ENCODE results near the gene TUBD1. TPM values are rescaled to one million over a fixed set of nuclear protein-coding genes. Genes with fewer than 3 reads are reported as not detected.

The TUBD1 gene
- polyA plus RNA-seq, 4 donors: 15.9 to 22.3 (median 18.4) TPM

- no peak for DNase-seq (ENCODE audit: low read depth in 4 of 4, low spot score in 2 of 4)
Measured at GRCh38 chr17:59827721-59828477, 64.8 kb downstream of the TUBD1 start.

GRCh38 chr17:59826706-59827453, 65.9 kb downstream of the TUBD1 start:
- DNase-seq (ENCODE audit: low read depth in 4 of 4, low spot score in 2 of 4): no peak

GRCh38 chr17:59825533-59826322, 67.0 kb downstream of the TUBD1 start:
- no peak for DNase-seq (ENCODE audit: low read depth in 4 of 4, low spot score in 2 of 4)

GRCh38 chr17:59815965-59816364, 76.8 kb downstream of the TUBD1 start:
- DNase-seq (ENCODE audit: low read depth in 4 of 4, low spot score in 2 of 4): no peak

DNA sequence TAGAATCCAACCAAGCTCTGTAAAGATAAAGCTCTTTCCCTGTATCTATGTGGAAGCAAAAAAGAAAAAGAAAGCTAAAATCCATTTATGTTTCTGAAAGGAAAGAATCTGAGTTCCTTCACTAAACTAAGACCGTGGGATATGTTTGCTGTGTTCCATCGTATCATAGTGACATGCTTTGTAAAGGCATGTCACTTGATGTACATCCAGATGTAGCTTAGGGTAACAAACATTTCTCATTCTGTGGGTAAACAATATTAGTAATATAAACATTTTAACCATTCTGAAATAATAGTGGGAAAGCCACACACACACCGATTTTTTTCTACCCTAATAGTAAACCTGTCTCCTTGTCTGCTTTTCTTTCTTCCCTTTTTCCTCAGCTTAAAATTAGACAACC, 78.1 kb downstream of the TUBD1 start:
- no peak for DNase-seq (ENCODE audit: low read depth in 4 of 4, low spot score in 2 of 4)

GRCh38 chr17:59814276-59814675, 78.5 kb downstream of the TUBD1 start:
- no peak for DNase-seq (ENCODE audit: low read depth in 4 of 4, low spot score in 2 of 4)

DNA sequence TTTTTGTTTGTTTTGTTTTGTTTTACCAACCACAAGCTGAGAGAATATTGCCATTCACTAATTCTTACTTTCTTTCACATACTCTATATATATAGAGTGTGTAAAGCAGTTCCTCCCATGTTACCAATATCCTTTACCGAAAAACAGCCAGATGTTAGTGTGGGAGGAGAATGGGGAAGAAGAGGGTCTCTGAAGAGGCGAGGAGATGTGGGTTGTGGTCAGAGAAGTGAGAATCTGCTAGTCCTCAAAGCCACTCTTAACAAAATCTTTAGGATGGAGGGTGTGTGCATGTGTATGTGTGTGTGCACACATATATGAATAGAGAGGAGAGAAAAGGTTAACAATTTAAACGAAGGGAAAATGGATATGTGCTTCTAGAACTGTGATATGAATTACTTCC, 80.6 kb downstream of the TUBD1 start:
- DNase-seq (ENCODE audit: low read depth in 4 of 4, low spot score in 2 of 4): no peak

- DNase-seq (ENCODE audit: low read depth in 4 of 4, low spot score in 2 of 4): no peak
Measured at GRCh38 chr17:59811209-59811608, 81.5 kb downstream of the TUBD1 start.

GRCh38 chr17:59810894-59811153, 81.9 kb downstream of the TUBD1 start:
- no peak for DNase-seq (ENCODE audit: low read depth in 4 of 4, low spot score in 2 of 4)

Other genes with a start within 250 kb of the TUBD1 start
- gene PTRH2, start 185.5 kb downstream of the TUBD1 start, polyA plus RNA-seq (ENCODE audit: insufficient read length in 4 of 4): 10 to 100 TPM; 23.1 to 27.1 (median 25.6) TPM
- 100 to 1,000 TPM in 2 of 4 donors, 10 to 100 TPM in 2; 88.4 to 128 (median 102) TPM for gene VMP1, start 185.3 kb downstream of the TUBD1 start, polyA plus RNA-seq (ENCODE audit: insufficient read length in 4 of 4)
- gene RPS6KB1, start 178 bp upstream of the TUBD1 start, polyA plus RNA-seq (ENCODE audit: insufficient read length in 4 of 4): 10 to 100 TPM; 32.2 to 48.0 (median 40.8) TPM
- gene RNFT1, start 71.8 kb upstream of the TUBD1 start, polyA plus RNA-seq (ENCODE audit: insufficient read length in 4 of 4): 10 to 100 TPM; 20.7 to 36.7 (median 26.0) TPM
- 10 to 100 TPM; 22.5 to 27.9 (median 23.3) TPM for gene HEATR6, start 186.0 kb upstream of the TUBD1 start, polyA plus RNA-seq (ENCODE audit: insufficient read length in 4 of 4)